Thymus (tissue), 11 donors: ENCODE measurements around the gene NTRK1. TPM values are rescaled to one million over a fixed set of nuclear protein-coding genes. Genes with fewer than 3 reads are reported as not detected.

Experiments used
- DNase-seq, 9 donors: peaks; one replicate each; pipeline ENCODE4 v3.0.0-alpha.2; 2013; ENCODE audit warnings: low spot score in 9 of 9, low read depth in 6 of 9, missing footprints in 1 of 9
- H3K27ac ChIP-seq, 2 donors: one replicate each; pipeline ENCODE4 v1.5.1; 2013; ENCODE audit warnings: control low read depth in 1 of 2, low read depth in 1 of 2, low read length in 1 of 2, mild to moderate bottlenecking in 1 of 2, moderate library complexity in 1 of 2
- H3K27me3 ChIP-seq, 2 donors: one replicate each; pipeline ENCODE4 v1.5.1; 2013; ENCODE audit warnings: low read length in 1 of 2; ENCODE audit not compliant: control insufficient read depth in 2 of 2, insufficient read depth in 1 of 2
- H3K36me3 ChIP-seq, 2 donors: one replicate each; pipeline ENCODE4 v1.5.1; 2013; ENCODE audit warnings: low read length in 1 of 2, mild to moderate bottlenecking in 1 of 2, moderate library complexity in 1 of 2; ENCODE audit not compliant: control insufficient read depth in 2 of 2, insufficient read depth in 2 of 2
- H3K4me1 ChIP-seq, 2 donors: one replicate each; pipeline ENCODE4 v1.5.1; 2013; ENCODE audit warnings: low read length in 2 of 2; ENCODE audit not compliant: control insufficient read depth in 2 of 2, insufficient read depth in 2 of 2
- H3K4me3 ChIP-seq, 2 donors: one replicate each; pipeline ENCODE4 v1.5.1; 2013; ENCODE audit warnings: low read length in 2 of 2, control low read depth in 1 of 2, mild to moderate bottlenecking in 1 of 2
- H3K9me3 ChIP-seq, 2 donors: one replicate each; pipeline ENCODE4 v1.5.1; 2013; ENCODE audit warnings: low read length in 1 of 2, mild to moderate bottlenecking in 1 of 2; ENCODE audit not compliant: control insufficient read depth in 2 of 2, insufficient read depth in 1 of 2
- WGBS: extraction: QIAGEN DNeasy Blood & Tissue Kit; methylation state at CpG from one replicate; pipeline ENCODE4 v1.1.7; 2013; 5-methylcytosine and 5-hydroxymethylcytosine counted together
- polyA plus RNA-seq: library from polyadenylated mRNA; stranded (reverse); fragments of 200-250 nt; gene quantifications from one replicate; pipeline ENCODE4 v1.2.3, GENCODE V29; 2013
- total RNA-seq: library from RNA; stranded (reverse); fragments of 120-200 nt; gene quantifications from one replicate; pipeline ENCODE4 v1.2.4, GENCODE V29; 2013
- donor health status: healthy.

Gene NTRK1
- total and polyA plus RNA-seq, 2 donors, result 1.6 to 3.1 TPM

- Histone ChIP-seq H3K36me3 (no peaks in the 10 kb centered on the region), H3K9me3 (peaks cover 0 to 5% of the 10 kb centered on the region in 2 donors), H3K27me3 (peaks cover 0 to 28% of the 10 kb centered on the region in 2 donors), H3K4me3 (no peak overlapping the region), H3K4me1 (peaks cover 0 to 7% of the 10 kb centered on the region in 2 donors), H3K27ac (no peak overlapping the region)
- no peak for DNase-seq
- WGBS, result 93% methylated on average over 15 of the region's 15 CpGs
These were observed 42.8 kb downstream of the NTRK1 start for GRCh38 chr1:156903328-156904091.

- Histone ChIP-seq H3K4me3 (no peak overlapping the region), H3K9me3 (peaks cover 0 to 5% of the 10 kb centered on the region in 2 donors), H3K4me1 (peaks cover 0 to 2% of the 10 kb centered on the region in 2 donors), H3K36me3 (no peaks in the 10 kb centered on the region), H3K27ac (no peak overlapping the region), H3K27me3 (peaks cover 0 to 20% of the 10 kb centered on the region in 2 donors)
- 95% methylated on average over 19 of the region's 19 CpGs for WGBS
- no peak for DNase-seq
These were observed 43.7 kb downstream of the NTRK1 start for GRCh38 chr1:156904187-156904959.

DNA sequence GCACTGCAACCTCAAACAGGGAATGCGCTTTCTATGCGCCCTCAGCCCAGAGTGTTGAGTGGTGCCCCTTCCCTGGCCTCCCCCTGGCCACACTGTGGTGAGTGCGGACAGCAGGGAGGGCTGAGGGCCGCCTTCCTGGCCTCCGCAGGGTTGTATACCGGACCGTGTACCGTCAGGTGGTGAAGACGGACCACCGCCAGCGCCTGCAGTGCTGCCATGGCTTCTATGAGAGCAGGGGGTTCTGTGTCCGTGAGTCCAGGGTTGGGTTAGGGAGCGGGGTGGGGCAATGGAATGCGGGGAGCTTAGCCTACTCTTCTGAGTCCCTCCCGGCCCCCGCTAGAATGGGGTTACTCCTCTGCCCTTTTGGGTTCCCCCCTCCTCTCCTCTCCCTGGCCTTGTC, 44.5 kb downstream of the NTRK1 start:
- 95% methylated on average over 16 of the region's 16 CpGs for WGBS
- Histone ChIP-seq H3K27ac (no peak overlapping the region), H3K9me3 (peaks cover 0 to 5% of the 10 kb centered on the region in 2 donors), H3K36me3 (no peaks in the 10 kb centered on the region), H3K27me3 (peaks cover 0 to 15% of the 10 kb centered on the region in 2 donors), H3K4me3 (no peak overlapping the region), H3K4me1 (peaks cover 0 to 2% of the 10 kb centered on the region in 2 donors)
- DNase-seq, result no peak

GRCh38 chr1:156905651-156906050, 45.0 kb downstream of the NTRK1 start:
- no peak overlapping the region for H3K4me3 ChIP-seq
- no peak for DNase-seq
- H3K36me3 ChIP-seq, result no peaks in the 10 kb centered on the region
- peaks cover 0 to 5% of the 10 kb centered on the region in 2 donors for H3K9me3 ChIP-seq
- WGBS, result 83% methylated on average over 4 of the region's 4 CpGs
- H3K4me1 ChIP-seq, result peaks cover 0 to 2% of the 10 kb centered on the region in 2 donors
- H3K27me3 ChIP-seq, result peaks cover 0 to 16% of the 10 kb centered on the region in 2 donors
- no peak overlapping the region for H3K27ac ChIP-seq

DNA sequence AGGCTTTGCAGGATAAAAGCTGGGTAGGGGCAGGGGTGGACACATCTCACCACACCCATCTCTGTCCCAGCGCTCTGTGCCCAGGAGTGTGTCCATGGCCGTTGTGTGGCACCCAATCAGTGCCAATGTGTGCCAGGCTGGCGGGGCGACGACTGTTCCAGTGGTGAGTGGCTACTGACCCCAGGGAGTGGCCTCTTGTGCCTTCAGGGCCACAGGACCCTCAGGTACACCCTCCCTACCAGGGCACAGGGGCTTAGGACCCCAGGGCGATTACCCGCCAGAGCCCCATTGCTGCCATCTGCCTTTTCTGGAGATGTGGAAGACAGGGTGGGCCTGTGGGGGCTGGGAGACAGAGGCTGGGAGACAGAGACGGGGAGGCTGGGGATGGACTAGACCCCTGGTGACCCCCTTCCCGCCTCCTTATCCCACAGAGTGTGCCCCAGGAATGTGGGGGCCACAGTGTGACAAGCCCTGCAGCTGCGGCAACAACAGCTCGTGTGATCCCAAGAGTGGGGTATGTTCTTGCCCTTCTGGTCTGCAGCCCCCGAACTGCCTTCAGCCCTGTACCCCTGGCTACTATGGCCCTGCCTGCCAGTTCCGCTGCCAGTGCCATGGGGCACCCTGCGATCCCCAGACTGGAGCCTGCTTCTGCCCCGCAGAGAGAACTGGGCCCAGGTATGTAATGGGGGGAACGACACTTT, 45.7 kb downstream of the NTRK1 start:
- no peaks in the 10 kb centered on the region for H3K36me3 ChIP-seq
- peaks cover 0 to 14% of the 10 kb centered on the region in 2 donors for H3K27me3 ChIP-seq
- 95% methylated on average over 16 of the region's 16 CpGs for WGBS
- H3K9me3 ChIP-seq, result peaks cover 0 to 5% of the 10 kb centered on the region in 2 donors
- H3K4me1 ChIP-seq, result peaks cover 0 to 2% of the 10 kb centered on the region in 2 donors
- H3K27ac ChIP-seq, result no peak overlapping the region
- no peak overlapping the region for H3K4me3 ChIP-seq
- no peak for DNase-seq

DNA sequence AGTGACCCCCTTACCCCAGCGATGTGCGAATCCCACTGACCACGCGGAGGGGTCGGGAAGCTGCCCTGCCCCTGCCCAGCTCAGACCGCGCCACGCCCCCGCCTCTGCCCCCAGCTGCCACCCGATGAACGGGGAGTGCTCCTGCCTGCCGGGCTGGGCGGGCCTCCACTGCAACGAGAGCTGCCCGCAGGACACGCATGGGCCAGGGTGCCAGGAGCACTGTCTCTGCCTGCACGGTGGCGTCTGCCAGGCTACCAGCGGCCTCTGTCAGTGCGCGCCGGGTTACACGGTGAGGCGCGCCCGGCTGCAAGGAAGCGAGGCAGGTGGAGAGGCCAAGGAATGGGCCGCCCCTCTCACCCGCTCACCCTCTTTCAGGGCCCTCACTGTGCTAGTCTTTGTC, 47.9 kb downstream of the NTRK1 start:
- no peak for DNase-seq
- Histone ChIP-seq H3K27ac (no peak overlapping the region), H3K9me3 (peaks cover 0 to 5% of the 10 kb centered on the region in 2 donors), H3K4me1 (peaks cover 0 to 10% of the 10 kb centered on the region in 2 donors), H3K27me3 (peaks cover 8 to 10% of the 10 kb centered on the region in 2 donors), H3K4me3 (no peak overlapping the region), H3K36me3 (no peaks in the 10 kb centered on the region)
- 96% methylated on average over 29 of the region's 29 CpGs for WGBS

DNA sequence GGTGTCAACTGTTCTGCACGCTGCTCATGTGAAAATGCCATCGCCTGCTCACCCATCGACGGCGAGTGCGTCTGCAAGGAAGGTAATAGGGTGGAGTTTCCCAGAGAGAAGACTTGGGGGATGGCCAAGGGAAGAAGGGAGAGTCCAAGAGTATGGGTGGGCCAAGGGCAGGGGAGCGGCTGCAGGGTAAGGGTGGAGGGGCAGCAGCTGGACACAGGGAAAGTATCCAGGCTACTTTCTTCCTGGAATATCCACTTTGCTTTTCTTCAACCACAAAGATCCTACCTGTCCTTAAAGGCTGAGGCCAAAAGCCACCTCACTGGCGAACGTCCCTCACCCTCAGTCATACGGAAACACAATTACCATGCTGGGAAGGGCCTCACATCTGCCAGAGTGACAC, 48.3 kb downstream of the NTRK1 start:
- no peak overlapping the region for H3K27ac ChIP-seq
- WGBS, result 93% methylated on average over 10 of the region's 10 CpGs
- H3K4me1 ChIP-seq, result peaks cover 0 to 14% of the 10 kb centered on the region in 2 donors
- no peak overlapping the region for H3K4me3 ChIP-seq
- no peak for DNase-seq
- peaks cover 0 to 5% of the 10 kb centered on the region in 2 donors for H3K9me3 ChIP-seq
- H3K36me3 ChIP-seq, result no peaks in the 10 kb centered on the region
- H3K27me3 ChIP-seq, result peaks cover 8 to 11% of the 10 kb centered on the region in 2 donors

DNA sequence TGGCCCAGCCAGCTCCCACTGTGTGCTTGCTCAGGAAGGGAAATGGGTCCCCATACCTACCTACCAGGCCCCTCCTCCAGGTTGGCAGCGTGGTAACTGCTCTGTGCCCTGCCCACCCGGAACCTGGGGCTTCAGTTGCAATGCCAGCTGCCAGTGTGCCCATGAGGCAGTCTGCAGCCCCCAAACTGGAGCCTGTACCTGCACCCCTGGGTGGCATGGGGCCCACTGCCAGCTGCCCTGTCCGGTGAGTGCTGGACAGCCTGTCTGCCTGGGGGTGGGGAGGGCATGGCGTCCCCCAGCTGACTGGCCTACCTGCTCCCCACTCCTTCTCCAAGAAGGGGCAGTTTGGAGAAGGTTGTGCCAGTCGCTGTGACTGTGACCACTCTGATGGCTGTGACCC, 49.0 kb downstream of the NTRK1 start:
- H3K4me1 ChIP-seq, result peaks cover 0 to 18% of the 10 kb centered on the region in 2 donors
- no peak overlapping the region for H3K4me3 ChIP-seq
- H3K9me3 ChIP-seq, result peaks cover 0 to 5% of the 10 kb centered on the region in 2 donors
- H3K27me3 ChIP-seq, result peaks cover 8 to 10% of the 10 kb centered on the region in 2 donors
- WGBS, result 83% methylated on average over 5 of the region's 5 CpGs
- no peak for DNase-seq
- no peak overlapping the region for H3K27ac ChIP-seq
- no peaks in the 10 kb centered on the region for H3K36me3 ChIP-seq
